ENCODE results near the gene CCNI. TPM values are rescaled to one million over a fixed set of nuclear protein-coding genes. Genes with fewer than 3 reads are reported as not detected.
A peak's percentile ranks its signal among the peaks of the same experiment; 100 is the strongest.
"Not testable (repeated sequence)": the region's sequence is repeated elsewhere in the genome, so short reads cannot be mapped to it uniquely, and the experiment has no call there.

The CCNI gene
- total RNA-seq, 1 experiment from 2014 or later: 181 TPM

DNA sequence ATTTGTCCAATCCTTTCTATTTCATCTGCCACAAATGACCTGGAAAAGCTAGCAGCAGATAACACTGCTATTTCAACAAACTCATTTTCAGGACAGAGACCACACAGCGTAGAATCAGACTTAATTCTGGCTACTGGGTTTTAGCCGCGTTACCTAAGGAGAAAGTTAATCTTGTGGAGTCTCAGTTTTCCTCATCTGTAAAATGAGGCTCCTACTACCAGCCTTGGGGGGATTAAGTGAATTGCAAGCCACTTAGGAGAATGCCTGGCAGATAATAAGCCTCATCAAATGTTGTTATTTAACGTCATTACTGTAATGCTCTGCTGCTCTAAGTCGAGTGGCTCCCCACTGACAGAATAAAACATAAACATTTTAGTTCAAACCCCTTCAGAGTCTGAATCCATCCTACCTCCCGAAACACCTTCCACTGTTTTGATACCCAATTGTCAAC, 1.4 kb downstream of the CCNI start:
- H3K27me3 ChIP-seq (replicated peaks): no peaks in the 10 kb centered on the region
- 0 out of 2 replicates have a peak overlapping the region, but pooled peaks have one; percentile 1 for H3K27ac ChIP-seq
- H3K4me1 ChIP-seq (replicated peaks): peaks cover 25% of the 10 kb centered on the region

DNA sequence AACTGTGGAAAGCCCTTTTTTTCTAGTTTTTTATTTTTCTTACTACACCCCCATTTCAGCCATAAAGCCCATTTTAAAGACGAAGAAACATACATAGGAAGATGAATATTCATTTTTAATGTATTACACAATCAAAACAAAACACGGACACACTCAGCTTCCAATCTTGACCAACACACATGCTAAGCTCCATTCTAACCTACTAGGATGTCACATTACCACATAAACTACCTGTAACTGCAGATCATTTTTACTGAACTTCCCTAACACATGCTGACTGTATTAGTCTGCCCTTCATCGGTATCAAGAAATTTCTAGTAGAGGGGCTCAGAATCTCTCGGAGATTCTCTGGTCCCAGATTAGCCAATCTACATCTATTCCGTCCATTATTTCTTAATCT, 1.8 kb downstream of the CCNI start:
- H3K27me3 ChIP-seq (replicated peaks): no peaks in the 10 kb centered on the region
- DNase-seq (ENCODE audit: low read depth in 1 of 2, low spot score in 2 of 2): no peak
- peaks cover 25% of the 10 kb centered on the region for H3K4me1 ChIP-seq (replicated peaks)
- H3K27ac ChIP-seq: 0 out of 2 replicates have a peak overlapping the region, but pooled peaks have one; percentile 1
- peak overlapping the region; percentile 70 for H3K4me3 ChIP-seq
- no peaks in the 10 kb centered on the region for H3K9me3 ChIP-seq (replicated peaks)
- peaks cover 13% of the 10 kb centered on the region for H3K36me3 ChIP-seq

More for the DNA sequence above, 1.4 kb downstream of the CCNI start:
- Histone ChIP-seq H3K4me3 (peak overlapping the region; percentile 70), H3K36me3 (peaks cover 13% of the 10 kb centered on the region), H3K9me3 (replicated peaks) (no peaks in the 10 kb centered on the region)
- DNase-seq (ENCODE audit: low read depth in 1 of 2, low spot score in 2 of 2): no peak

DNA sequence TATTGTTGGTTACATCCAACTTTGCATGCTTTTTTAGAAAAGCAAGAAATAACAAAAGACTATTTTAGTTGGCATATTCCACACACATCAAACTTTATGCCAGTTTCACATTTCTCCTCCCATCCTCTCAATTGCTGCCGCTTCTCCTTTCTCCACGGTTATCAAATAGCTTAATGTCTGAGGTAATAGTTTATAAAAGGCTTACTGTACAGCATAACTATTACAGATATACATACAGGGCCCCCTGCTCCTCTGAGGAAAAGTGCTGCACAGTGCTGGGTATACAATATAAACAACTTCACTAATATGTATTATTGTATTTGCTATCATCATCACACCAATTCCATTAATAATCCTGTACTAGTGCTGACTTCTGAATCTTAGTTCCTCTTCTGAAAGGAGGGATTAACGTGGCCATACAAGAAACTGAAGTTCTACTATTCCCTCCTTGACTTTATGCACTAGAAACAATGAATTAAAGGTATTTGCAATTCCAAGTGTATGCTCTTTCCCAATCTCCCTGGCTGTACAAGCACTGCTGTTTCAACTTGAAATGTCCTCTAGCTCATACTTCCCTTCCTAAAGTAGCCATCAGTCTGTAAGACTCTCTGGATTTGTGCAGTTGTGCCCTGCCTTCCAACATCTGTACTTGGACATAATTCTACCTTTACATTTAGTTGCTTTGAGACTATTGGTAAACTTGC, 2.5 kb downstream of the CCNI start:
- peaks cover 25% of the 10 kb centered on the region for H3K4me1 ChIP-seq (replicated peaks)
- H3K4me3 ChIP-seq: peak overlapping the region; percentile 70; the same call in 1 of the 2 replicates
- peaks cover 13% of the 10 kb centered on the region for H3K36me3 ChIP-seq
- H3K9me3 ChIP-seq (replicated peaks): no peaks in the 10 kb centered on the region
- H3K27ac ChIP-seq: no peak overlapping the region
- H3K27me3 ChIP-seq (replicated peaks): no peaks in the 10 kb centered on the region
- no peak for DNase-seq (ENCODE audit: low read depth in 1 of 2, low spot score in 2 of 2)

DNA sequence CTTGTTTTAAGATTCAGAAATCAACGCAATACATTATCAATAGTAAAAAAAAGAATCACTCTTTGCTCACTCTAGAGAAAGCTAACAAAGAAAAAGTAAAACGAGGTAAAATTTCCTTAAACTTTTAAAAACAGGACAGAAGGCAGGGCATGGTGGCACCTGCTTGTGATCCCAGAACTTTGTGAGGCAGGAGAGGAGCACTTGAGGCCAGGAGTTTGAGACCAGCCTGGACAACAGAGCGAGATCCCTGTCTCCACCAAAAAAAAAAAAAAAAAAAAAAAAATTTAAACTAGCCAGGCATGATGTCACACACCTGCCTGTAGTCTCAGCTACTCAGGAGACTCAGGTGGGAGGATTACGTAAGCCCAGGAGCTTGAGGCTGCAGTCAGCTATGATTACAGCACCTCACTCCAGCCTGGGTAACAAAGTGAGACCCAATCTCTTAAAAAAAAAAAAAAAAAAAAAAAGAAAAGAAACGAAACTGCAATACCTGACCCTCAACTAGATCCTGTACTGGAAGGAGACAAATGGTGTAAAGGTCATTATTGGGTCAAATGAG, 3.5 kb downstream of the CCNI start:
- Histone ChIP-seq H3K9me3 (replicated peaks) (no peaks in the 10 kb centered on the region), H3K27me3 (replicated peaks) (no peaks in the 10 kb centered on the region), H3K27ac (no peak overlapping the region), H3K4me1 (replicated peaks) (peaks cover 25% of the 10 kb centered on the region), H3K4me3 (no peak overlapping the region), H3K36me3 (peaks cover 13% of the 10 kb centered on the region)
- DNase-seq (ENCODE audit: low read depth in 1 of 2, low spot score in 2 of 2): no peak

DNA sequence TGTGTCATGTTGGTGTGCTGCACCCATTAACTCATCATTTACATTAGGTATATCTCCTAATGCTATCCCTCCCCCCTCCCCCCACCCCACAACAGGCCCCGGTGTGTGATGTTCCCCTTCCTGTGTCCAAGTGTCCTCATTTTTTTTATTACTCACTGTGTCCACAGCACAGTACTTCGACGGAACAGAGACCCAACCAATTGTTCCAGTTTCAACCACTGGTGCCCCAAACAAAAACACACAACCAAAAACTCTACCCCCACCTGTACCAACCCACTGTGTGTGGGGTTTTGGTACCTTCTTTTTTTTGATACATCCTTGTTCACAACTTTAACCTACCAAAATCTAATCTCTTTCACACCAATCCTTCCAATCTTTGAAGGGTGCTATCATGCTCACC, 6.3 kb downstream of the CCNI start:
- peaks cover 27% of the 10 kb centered on the region for H3K36me3 ChIP-seq
- not testable (repeated sequence) for DNase-seq (ENCODE audit: low read depth in 1 of 2, low spot score in 2 of 2); H3K27ac ChIP-seq; H3K9me3 ChIP-seq (replicated peaks); H3K27me3 ChIP-seq (replicated peaks); H3K4me3 ChIP-seq
- H3K4me1 ChIP-seq (replicated peaks): peaks cover 20% of the 10 kb centered on the region

DNA sequence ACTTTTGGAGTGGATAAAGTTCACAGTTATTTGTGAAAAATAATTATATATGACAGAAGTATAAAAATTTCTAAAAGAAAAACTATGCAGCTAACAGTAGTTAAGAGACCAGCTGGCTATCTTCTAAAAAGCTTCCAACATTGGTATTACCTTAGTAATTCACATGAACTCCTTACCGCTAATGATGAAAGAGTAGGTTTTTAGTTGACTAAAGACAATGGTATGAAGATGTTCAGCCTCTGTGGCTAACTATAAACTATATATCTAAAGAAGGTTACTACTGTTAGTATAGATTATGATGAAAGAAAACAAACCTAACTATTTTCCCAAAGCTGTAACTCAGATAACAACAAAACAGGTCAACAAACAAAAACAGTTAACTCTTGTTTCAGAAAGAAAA, 10.4 kb downstream of the CCNI start:
- no peak overlapping the region for H3K27ac ChIP-seq
- no peak for DNase-seq (ENCODE audit: low read depth in 1 of 2, low spot score in 2 of 2)

DNA sequence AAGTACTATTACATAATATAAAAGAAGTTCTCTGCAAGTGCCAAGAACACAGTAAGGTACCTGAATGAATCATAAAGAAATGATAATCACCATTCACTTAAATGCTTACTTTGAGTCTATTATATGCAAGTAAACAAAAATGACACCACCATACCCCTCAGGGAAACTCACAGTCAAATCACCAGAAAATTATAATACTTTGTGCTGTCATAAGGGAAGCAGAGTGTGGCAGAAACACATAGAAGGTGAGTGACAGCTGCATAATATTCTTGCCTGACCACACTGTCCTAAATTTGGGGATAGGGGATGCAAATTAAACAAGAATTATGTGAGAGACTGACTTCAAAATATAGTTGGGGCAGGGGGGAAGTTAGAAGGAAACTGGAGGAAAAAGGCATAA, 12.9 kb downstream of the CCNI start:
- peaks cover 74% of the 10 kb centered on the region for H3K36me3 ChIP-seq
- DNase-seq (ENCODE audit: low read depth in 1 of 2, low spot score in 2 of 2): no peak
- no peaks in the 10 kb centered on the region for H3K27me3 ChIP-seq (replicated peaks)
- H3K4me3 ChIP-seq: no peak overlapping the region
- H3K9me3 ChIP-seq (replicated peaks): no peaks in the 10 kb centered on the region
- peaks cover 4% of the 10 kb centered on the region; the same call in 1 of the 2 replicates for H3K4me1 ChIP-seq (replicated peaks)
- H3K27ac ChIP-seq: no peak overlapping the region

More for the DNA sequence above, 10.4 kb downstream of the CCNI start:
- Histone ChIP-seq H3K36me3 (peaks cover 50% of the 10 kb centered on the region), H3K9me3 (replicated peaks) (no peaks in the 10 kb centered on the region), H3K4me1 (replicated peaks) (peaks cover 4% of the 10 kb centered on the region; the same call in 1 of the 2 replicates), H3K27me3 (replicated peaks) (no peaks in the 10 kb centered on the region), H3K4me3 (no peak overlapping the region)

DNA sequence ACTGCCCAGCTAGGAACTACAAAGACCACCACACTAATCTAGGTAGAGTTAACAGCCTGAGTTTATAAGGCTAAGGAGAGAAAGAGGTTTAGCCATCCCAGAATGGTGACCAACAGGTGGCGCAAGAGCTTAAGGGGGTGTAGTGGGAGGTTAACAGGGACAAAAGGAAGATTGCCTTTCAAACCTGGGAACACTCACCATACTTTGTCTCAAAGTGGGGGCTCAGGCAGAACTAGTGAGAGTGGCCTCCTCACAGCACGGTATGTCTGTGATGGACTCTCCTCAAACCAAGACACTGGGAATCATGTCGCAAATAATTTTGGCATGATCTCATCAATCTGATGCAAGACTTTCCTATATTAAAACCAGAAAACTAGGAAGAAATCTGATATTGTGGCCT, 23.4 kb downstream of the CCNI start:
- no peaks in the 10 kb centered on the region for H3K9me3 ChIP-seq (replicated peaks)
- no peaks in the 10 kb centered on the region for H3K4me1 ChIP-seq (replicated peaks)
- no peaks in the 10 kb centered on the region for H3K27me3 ChIP-seq (replicated peaks)
- H3K36me3 ChIP-seq: peaks cover 89% of the 10 kb centered on the region
- H3K27ac ChIP-seq: no peak overlapping the region; the same call in 1 of the 2 replicates
- DNase-seq (ENCODE audit: low read depth in 1 of 2, low spot score in 2 of 2): no peak
- H3K4me3 ChIP-seq: no peak overlapping the region

DNA sequence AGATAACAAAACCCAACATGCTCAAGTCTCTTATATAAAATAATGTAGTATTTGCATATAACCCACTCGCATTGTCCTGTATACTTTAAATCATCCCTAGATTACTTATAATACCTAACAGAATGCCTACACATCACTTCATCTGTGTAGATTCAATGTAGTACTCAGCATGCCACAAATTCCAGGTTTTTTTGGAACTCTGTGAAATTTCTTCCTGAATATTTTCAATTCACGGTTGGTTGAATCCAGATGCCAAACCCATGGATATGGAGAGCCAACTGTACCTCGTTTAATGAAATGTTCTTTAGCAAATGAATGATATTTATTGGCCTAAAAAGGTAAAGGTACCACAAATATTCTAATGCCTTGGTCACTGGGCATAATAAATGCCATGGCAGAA, 24.8 kb downstream of the CCNI start:
- no peak overlapping the region; the same call in 1 of the 2 replicates for H3K27ac ChIP-seq
- H3K4me1 ChIP-seq (replicated peaks): no peaks in the 10 kb centered on the region
- no peak overlapping the region for H3K4me3 ChIP-seq
- no peaks in the 10 kb centered on the region for H3K9me3 ChIP-seq (replicated peaks)
- H3K27me3 ChIP-seq (replicated peaks): no peaks in the 10 kb centered on the region
- peaks cover 91% of the 10 kb centered on the region for H3K36me3 ChIP-seq
- no peak for DNase-seq (ENCODE audit: low read depth in 1 of 2, low spot score in 2 of 2)

DNA sequence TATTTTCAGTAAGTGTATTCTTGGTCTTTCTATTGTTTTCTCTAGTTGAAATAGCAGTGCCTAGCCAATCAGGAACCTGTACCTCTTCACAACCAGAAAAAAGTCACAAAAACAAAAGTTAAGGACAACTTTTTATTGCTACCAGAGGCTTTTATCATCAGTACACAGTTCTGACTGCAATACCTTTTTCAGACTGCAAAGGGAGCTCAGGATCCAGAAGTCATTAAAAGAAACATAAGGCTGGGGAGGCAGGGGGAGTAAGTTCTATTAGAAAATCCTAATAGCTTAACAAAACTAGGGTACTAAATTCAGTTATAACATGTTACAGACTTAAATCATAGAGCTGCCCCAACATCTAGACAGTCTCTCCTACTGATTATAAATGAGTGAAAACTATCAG, 28.8 kb downstream of the CCNI start:
- H3K36me3 ChIP-seq: peaks cover 60% of the 10 kb centered on the region
- H3K27ac ChIP-seq: no peak overlapping the region
- peaks cover 10% of the 10 kb centered on the region for H3K4me1 ChIP-seq (replicated peaks)
- H3K4me3 ChIP-seq: no peak overlapping the region
- no peaks in the 10 kb centered on the region for H3K27me3 ChIP-seq (replicated peaks)
- no peak for DNase-seq (ENCODE audit: low read depth in 1 of 2, low spot score in 2 of 2)
- H3K9me3 ChIP-seq (replicated peaks): no peaks in the 10 kb centered on the region

DNA sequence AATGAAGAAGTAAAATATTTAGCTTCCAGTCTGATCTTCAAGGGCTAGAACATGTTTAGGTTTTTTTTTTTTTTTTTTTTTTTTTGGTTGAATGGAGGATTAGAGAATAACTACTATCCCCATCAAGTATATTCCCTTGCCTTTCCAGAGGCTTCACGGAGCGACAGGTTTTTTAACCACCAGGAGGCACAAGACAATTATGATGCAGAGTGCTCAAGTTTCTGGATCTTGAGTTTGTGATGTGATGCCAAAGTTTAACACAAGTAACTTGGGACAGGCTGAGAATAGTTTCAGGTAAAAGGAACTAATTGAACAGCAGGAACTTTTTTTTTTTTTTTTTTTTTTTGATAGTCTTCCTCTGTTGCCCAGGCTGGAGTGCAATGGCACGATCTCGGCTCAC, 30.3 kb downstream of the CCNI start:
- no peak for DNase-seq (ENCODE audit: low read depth in 1 of 2, low spot score in 2 of 2)
- Histone ChIP-seq H3K9me3 (replicated peaks) (no peaks in the 10 kb centered on the region), H3K27me3 (replicated peaks) (no peaks in the 10 kb centered on the region), H3K27ac (no peak overlapping the region), H3K4me1 (replicated peaks) (peaks cover 14% of the 10 kb centered on the region), H3K4me3 (no peak overlapping the region), H3K36me3 (peaks cover 59% of the 10 kb centered on the region)

DNA sequence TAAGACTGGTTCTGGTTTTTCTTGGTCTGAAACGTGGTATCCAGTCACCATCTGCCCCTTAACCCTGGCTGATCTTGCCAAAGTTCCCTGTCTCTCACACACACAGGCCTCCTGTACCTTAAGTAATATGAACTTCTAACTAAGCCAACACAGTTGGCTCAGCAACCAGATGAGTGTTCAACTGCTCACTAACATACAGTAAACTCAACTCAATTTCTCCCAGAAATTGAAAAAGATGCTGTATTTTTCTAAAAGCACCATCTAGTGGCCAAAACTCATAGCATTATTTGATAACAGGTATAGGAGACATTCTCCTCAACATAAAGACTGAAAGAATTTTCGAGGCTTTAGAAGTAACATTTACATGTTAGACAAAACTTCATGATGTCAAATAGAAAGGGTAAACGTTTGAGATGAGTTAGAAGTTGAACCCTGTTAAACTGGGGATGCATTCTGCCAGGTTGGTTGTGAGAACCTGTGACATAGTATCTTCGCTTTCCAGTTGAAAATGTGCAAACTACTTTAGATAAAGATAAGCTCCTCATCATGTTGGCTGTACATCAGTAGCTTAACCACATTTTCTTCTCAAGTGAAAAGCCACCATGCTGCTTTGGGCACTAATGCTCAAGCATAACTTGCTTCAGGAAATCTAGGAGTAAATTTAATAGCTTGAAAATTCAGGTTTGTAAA, 31.2 kb downstream of the CCNI start:
- no peaks in the 10 kb centered on the region for H3K27me3 ChIP-seq (replicated peaks)
- peaks cover 23% of the 10 kb centered on the region for H3K4me1 ChIP-seq (replicated peaks)
- no peak overlapping the region; the same call in 1 of the 2 replicates for H3K27ac ChIP-seq
- DNase-seq (ENCODE audit: low read depth in 1 of 2, low spot score in 2 of 2): peak in 1 of 2 experiments; percentile 55
- H3K9me3 ChIP-seq (replicated peaks): no peaks in the 10 kb centered on the region
- H3K4me3 ChIP-seq: no peak overlapping the region
- H3K36me3 ChIP-seq: peaks cover 54% of the 10 kb centered on the region

DNA sequence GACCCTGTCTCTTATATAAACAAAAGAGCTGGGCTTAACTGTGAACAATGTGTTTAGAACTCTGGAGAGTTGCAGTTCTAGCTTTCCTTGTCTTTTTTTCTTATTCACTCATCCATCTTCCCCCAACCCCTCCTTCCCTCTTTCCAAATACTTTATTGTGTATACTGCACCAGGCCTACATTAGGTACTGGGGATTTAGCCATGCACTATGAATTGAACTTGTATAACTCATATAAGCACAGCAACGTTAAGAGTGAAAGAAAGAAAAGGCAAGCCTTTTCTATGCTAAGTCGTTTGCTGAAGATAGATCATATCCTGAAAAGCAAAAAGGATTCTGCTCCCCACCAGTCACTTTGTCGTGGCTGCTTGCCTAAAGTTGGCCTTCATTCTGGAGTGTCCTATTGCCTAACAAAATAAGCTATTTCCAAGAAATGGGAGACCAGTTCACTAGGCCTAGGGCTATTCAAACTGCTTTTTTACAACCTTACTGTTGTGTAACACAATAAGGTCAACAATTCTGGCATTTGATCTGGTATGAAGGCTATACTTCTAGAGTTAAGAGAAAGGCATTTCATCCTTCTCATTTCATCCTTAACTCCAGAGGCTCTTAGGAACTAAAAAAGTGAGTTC, 32.2 kb downstream of the CCNI start:
- Histone ChIP-seq H3K27ac (no peak overlapping the region; the same call in 1 of the 2 replicates), H3K36me3 (peaks cover 57% of the 10 kb centered on the region), H3K4me1 (replicated peaks) (peaks cover 31% of the 10 kb centered on the region), H3K9me3 (replicated peaks) (no peaks in the 10 kb centered on the region), H3K27me3 (replicated peaks) (no peaks in the 10 kb centered on the region), H3K4me3 (no peak overlapping the region)
- DNase-seq (ENCODE audit: low read depth in 1 of 2, low spot score in 2 of 2): no peak

All from SJSA1 (cell line).